Retinal pigment epithelial cell (primary cell): ENCODE results near the gene MRPS6.

Experiments used
- DNase-seq: peaks from one replicate; pipeline ENCODE4 v3.0.0-alpha.2; 2010; ENCODE audit warnings: low read depth
- H3K4me3 ChIP-seq: 2 replicates; pipeline ENCODE4 v1.5.1; 2011; ENCODE audit warnings: mild to moderate bottlenecking, low read length, control low read depth, moderate library complexity
- CTCF ChIP-seq: conservative IDR thresholded peaks from 2 replicates; pipeline ENCODE4 v1.5.1; 2011; ENCODE audit warnings: low read depth, low read length, control low read depth, inconsistent platforms

MRPS6 gene

DNA sequence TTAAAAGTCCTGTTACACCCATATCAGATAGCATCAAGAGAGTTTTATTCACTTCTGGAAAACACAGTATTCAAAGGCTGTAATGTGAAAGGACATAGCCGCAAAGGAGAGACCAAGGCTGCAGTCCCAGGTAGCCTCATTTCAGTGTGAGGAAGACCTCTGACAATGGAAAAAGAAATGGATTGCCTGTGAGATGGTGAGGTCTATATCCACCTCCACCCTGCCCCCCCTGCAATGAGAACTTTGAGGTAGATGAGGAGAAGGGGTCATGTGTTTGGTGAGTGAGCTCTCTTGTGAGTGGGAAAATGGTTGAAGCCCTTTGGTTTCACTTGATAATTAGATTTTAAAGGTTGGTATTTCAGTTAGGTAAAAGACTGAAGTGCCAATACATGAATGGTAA is 3.5 kb downstream of the MRPS6 start:
- TF ChIP-seq CTCF, result no peak
- DNase-seq, result no peak
- H3K4me3 ChIP-seq, result peak overlapping the region; percentile 90

GRCh38 chr21:34077888-34078287 is 4.5 kb downstream of the MRPS6 start:
- peak overlapping the region; percentile 16 for H3K4me3 ChIP-seq
- no peak for DNase-seq
- TF ChIP-seq CTCF, result no peak

- no peak overlapping the region for H3K4me3 ChIP-seq
- no peak for DNase-seq
- TF ChIP-seq CTCF, result no peak
Observed at GRCh38 chr21:34078915-34079314, 5.5 kb downstream of the MRPS6 start.

GRCh38 chr21:34080710-34081109 is 7.3 kb downstream of the MRPS6 start:
- no peak overlapping the region for H3K4me3 ChIP-seq
- no peak for TF ChIP-seq CTCF
- no peak for DNase-seq

DNA sequence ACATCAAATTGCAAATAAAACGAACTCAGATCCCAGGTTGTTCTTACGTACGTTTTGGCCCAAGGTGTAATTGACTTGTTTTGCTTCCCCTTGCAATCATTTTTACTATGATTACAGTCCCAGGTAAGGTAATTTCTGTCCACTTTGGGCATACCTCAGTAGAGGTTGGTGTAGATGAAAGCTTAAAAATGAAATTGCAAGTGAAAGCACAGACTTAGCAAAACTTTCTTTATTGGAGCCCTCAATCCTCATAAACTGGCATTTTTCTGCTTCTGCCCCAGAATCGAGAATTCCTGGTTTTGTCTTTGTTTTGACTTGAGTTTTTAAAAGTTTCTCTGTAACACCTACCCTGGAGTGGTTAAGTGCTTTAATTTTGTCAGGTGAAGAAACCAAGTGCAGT is 9.4 kb downstream of the MRPS6 start:
- DNase-seq, result no peak
- TF ChIP-seq CTCF, result no peak
- H3K4me3 ChIP-seq, result no peak overlapping the region

- no peak overlapping the region for H3K4me3 ChIP-seq
- DNase-seq, result no peak
- TF ChIP-seq CTCF, result no peak
Observed at GRCh38 chr21:34083357-34083756, 10.0 kb downstream of the MRPS6 start.

GRCh38 chr21:34085129-34085528 is 11.8 kb downstream of the MRPS6 start:
- no peak for TF ChIP-seq CTCF
- no peak for DNase-seq
- H3K4me3 ChIP-seq, result no peak overlapping the region
